HG03520 (cell line): ENCODE measurements around the gene EGFR.

Experiments
- ATAC-seq: cut with Tn5 transposase; IDR thresholded peaks from one replicate; pipeline ENCODE4 v1.9.1; 2021; ENCODE audit warnings: mild to moderate bottlenecking, moderate library complexity; ENCODE audit not compliant: unreplicated experiment

EGFR gene

DNA sequence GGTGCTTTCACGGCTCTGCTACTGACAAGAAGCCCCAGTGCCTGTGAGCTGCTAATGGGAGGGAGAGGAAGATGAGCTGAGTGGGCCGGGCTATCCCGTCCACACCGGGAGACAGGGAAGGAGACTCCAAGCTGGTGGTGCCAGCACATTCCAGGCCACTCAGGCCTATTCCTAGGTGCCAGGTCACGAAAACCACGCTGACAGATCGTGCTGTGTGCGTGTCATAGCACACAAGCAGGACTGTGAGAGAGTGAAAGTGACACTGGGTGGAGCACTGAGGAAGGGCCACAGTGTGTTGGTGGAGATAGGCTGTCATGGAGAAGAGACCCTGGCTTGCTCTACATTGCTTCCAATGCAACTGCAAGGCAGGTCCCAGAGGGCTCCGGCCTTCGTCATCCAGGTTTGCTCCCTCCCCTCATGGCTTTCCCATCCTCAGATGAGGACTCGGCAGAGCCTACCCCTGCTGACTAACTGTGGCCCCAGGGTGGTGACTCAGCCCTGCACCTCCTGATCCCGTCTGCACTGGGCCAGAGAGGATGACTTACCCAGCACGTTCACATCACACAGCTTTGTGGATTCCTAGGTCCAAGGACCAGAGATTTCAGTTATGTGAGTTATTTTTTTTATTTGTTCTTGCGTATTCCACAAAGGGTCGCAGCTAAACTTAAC is 167.3 kb downstream of the EGFR start:
- no peak for ATAC-seq

DNA sequence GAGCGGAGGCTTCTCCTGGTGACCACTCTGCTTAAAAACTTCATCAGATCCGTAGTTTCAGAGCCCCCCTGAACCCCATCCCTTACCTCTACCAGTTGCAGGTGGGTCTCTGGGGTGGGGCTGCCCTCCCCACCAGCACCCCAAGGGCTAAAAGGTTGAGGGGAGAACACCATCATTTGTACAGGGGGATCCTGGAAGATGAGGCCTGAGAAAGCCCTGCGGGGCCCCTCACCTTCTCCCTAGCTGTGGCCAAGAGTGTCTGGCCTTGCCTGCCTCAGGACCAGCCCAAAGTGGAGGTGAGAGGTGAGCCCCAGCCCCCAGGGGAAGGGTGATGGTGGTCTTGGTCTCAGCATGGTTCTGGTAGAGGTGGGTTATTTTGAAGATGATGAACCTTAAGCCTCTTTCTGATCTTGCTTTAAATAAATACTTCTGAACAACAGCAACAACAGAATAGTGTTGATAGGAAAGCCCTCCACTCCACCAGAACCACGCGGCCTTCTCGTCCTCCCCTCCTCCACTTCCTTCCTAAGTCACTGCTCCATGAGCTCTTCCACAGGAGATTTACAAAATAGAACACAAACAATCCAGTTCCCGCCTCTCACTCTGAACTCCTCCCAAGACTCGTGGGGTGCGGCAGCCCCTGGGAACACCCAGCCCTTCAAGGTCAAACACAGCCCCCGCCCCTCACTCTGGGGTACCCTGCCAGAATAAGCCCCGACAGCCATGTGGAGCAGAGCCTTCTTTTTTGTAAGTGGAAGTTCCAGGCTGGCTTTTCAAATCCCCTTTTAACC is 169.1 kb downstream of the EGFR start:
- no peak for ATAC-seq

DNA sequence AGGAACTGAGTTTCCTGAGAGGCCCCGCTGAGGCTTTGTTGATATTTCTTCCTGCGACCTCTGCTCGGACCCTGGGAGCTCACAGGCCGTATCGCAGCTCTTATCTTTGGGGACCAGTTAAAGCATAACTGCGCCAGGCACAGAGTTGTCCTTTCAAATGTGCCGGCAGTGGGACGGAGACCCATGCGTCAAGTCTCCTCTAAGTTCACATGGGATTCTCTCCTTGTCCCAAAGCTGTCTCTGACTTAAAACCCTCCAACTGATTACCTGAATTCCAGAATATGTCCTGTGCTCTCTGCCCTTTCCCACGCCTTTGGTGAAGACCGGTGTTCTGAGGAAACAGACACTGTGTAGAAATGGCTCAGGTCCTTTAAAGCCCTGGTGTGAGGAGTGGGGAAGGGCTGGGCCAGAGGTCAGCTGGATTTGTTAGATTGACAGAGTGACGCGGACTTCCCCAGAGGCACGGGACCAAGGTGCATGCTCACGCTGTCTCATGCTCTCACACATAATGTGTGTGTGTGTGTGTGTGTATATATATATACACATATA is 169.8 kb downstream of the EGFR start:
- no peak for ATAC-seq

DNA sequence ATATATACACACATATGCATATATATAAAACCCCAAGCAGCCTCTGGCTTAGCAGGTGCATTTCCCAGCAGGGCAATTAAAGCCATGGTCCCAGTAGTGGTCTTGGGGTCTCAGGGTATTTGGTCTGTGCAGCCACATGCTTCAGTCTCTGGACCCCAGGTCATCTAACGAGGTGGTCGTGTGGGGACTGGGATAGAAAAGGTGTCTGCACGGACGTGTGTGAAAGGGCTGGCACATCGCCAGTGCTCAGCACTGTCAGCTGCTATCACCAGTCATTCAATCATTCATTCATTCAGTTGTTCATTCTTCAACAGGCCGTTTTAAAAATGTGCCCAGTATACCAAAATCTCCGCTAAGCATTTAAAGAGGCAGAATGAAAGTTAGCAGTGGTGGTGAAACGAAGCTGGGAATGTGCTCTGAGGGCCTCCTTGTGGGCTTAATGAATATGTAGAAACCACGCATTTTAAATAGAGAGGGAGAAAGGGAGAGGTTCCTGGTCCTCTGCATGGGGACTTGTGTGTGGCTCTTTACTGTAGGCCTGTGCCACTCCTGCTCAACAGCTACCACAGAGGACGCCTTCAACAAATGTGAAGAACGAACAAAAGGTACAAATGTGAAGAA is 170.4 kb downstream of the EGFR start:
- no peak for ATAC-seq

DNA sequence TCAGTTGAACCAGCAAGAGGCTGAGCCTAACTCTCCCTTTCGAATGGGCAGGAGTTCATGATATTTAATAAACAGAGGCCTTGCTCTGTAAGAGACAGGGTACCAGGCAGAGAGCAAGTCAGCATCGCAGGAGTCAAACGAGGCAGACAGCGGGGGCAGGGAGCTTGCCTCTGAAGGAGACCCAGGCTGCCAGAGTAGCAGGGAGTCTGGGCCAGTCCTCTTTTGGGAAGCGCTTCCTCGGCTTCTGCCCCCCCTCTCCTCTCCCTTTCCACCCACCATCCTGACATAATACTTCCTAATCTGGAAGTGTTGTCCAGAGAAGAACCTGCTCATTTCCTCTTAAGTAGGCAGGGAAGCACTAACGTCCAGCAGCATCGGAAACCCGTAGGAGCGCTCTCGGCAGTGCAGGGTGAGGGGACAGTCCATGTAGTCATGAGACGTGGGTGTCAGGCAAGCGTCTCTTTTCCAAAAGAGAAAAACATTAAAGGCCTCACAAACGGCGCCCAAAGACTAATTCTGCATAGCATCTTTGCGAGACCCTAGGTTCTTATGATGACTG is 171.1 kb downstream of the EGFR start:
- ATAC-seq: no peak

DNA sequence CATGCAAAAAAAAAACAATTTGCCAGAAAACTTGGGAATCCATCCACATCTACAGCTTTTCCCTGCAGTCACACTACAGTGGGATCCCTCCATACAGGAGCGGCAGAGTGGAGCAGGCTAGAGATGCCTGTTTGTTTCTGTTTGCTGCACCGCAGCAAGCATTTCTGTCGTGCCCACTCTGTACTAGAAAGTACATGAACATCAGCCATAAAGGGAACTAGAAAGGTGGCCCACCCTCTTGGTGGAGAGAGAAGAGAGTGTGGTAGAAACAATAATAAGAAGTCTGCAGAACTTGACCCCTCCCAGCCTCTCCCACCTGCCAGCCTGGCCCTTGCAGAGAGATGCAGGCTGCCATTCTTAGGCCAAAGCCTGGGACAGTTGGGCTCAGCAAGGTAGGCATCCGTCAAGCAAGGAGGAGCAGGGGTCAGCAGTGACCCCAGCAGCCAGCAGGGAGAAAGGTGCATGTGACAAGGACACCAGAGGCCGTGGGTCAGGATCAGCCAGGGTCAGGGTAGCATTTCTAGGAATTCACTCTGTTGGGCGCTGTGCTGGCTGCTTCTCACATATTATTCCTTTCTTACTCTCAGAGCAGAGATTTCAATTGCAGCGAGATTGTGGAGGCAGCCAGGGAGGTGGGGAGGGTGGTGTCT is 171.8 kb downstream of the EGFR start:
- ATAC-seq: no peak

DNA sequence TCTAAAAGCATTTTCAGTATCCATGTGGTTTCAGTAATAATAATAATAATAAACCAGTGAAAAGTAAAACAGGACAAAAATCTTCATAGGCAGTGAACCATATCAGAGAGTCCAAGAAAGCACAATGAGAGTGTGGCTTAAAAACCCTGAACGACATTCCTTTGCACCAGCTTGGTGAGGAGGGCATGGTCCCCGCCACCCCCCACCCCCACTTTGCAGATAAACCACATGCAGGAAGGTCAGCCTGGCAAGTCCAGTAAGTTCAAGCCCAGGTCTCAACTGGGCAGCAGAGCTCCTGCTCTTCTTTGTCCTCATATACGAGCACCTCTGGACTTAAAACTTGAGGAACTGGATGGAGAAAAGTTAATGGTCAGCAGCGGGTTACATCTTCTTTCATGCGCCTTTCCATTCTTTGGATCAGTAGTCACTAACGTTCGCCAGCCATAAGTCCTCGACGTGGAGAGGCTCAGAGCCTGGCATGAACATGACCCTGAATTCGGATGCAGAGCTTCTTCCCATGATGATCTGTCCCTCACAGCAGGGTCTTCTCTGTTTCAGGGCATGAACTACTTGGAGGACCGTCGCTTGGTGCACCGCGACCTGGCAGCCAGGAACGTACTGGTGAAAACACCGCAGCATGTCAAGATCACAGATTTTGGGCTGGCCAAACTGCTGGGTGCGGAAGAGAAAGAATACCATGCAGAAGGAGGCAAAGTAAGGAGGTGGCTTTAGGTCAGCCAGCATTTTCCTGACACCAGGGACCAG is 172.5 kb downstream of the EGFR start:
- no peak for ATAC-seq

DNA sequence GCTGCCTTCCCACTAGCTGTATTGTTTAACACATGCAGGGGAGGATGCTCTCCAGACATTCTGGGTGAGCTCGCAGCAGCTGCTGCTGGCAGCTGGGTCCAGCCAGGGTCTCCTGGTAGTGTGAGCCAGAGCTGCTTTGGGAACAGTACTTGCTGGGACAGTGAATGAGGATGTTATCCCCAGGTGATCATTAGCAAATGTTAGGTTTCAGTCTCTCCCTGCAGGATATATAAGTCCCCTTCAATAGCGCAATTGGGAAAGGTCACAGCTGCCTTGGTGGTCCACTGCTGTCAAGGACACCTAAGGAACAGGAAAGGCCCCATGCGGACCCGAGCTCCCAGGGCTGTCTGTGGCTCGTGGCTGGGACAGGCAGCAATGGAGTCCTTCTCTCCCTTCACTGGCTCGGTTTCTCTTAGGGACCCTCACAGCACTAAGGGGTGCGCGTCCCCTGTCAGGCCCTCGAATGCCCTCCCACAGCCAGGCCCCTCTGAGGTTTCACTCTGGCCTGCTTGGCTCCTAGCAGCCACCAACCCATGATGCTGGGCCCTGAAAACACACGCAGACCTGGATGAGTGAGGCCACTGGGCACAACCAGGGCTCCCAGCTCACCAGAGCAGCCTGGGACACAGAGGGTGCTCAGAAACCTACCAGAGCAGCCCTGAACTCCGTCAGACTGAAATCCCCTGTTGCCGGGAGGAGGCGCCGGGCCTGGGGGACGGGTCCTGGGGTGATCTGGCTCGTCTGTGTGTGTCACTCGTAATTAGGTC is 173.3 kb downstream of the EGFR start:
- no peak for ATAC-seq

DNA sequence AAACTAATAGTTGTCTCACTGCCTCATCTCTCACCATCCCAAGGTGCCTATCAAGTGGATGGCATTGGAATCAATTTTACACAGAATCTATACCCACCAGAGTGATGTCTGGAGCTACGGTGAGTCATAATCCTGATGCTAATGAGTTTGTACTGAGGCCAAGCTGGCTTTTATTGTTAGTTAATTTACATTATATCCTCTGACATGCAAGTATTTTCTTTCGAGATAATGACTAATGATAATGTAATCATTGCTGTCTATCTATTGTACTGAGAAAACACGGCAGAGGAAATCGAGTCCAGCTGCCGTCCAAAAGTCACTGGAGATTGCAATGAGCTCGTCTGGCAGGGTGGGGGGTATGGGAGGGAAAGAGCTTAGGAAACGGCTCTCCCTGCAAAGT is 173.9 kb downstream of the EGFR start:
- no peak for ATAC-seq

DNA sequence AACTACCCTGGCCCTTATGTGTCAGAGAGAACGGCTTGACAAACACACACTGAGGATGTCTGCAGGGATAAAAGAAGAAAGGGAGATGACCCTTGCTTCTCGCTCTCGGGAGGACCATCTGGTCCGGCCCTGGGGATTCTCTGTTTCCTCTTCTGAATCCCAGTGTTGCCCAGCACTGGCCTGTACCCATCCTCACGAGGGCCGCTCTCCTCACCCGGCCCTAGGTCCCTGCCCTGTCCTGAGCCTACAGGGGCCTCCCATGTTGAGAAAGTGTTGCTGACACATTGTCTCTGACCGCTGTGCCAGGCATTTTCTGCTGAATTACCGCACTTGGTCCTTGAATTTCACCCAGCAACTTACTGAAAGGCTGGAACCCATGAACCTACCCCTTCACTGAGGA is 174.4 kb downstream of the EGFR start:
- ATAC-seq: no peak

DNA sequence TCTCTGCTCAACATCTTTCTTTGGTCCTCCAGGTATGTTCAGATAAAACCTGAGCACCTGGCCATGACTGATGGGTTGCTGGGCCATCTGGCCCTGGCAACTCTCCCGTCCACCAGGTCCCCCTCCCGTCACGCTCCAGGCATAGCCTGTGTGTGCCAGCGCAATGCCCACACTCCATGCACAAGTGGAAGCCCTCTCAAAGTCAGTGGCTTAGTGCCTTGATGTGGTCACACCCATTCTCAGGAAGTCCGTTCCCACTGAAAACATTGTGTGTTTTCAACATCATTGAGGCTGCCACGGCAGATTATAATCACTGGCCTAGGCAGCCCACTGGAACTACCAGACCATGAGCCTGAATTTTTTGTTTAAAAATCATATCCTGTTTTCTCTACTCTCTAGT is 175.7 kb downstream of the EGFR start:
- ATAC-seq: no peak

DNA sequence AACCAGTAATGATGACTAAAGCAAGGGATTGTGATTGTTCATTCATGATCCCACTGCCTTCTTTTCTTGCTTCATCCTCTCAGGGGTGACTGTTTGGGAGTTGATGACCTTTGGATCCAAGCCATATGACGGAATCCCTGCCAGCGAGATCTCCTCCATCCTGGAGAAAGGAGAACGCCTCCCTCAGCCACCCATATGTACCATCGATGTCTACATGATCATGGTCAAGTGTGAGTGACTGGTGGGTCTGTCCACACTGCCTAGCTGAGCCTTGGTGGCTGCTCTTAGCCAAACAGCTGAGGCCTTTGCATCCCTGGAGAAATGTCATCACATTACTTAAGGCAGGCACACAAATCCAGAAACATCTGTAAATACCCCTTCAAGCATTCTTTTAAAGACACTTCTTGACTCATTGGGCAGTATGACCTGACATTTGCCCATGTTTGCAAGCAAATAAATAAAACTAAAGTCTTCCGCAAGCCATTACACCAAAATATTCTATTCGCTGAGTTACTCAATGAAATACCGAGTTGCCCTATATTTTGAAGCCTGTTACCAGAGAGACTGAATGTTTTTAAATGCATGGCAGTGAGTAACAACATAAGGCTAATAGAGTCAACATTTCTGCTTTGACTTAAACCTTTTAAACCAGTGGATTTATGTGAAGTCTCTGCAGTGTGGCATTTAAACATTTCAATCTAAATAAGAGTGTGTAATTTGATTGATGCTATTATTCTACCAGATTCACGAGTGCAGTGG is 180.0 kb downstream of the EGFR start:
- ATAC-seq: no peak

DNA sequence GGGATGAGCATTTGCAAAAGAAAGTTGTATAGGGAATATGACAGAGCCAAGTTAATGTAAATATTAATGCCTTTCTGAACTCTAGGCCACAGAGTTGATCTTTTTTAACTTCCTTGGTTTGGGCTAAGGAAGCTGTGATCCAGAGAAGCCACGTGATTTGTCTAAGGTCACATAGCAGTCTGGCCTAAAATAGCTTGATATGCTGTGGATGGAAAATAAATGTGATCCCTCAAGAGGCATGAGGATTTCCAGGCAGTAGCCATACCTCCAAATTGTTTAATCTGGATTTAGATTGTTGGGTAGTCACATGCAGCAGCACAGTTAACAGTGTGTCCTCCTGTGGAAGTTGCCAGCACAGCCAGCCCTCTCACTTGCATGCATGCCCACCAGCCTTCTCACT is 180.6 kb downstream of the EGFR start:
- ATAC-seq: no peak

DNA sequence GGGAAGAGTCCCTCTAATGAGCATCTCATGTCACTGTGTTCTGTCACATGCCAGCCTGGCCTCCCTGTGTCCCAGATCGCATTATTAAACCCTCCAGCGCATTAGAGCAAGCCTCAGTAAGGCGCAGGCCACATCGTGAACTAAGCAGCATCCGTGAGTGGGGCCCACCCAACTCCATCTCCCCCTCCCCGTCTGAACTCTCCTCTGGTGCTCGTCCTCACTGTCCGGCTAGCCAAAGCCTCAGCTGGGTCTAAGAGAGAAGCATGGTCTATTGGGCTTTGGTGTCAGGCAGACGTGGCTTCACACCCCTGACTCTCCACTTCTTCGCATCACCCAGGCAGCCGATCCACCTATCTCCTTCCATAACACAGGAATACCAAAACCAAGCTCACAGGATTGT is 181.6 kb downstream of the EGFR start:
- no peak for ATAC-seq

DNA sequence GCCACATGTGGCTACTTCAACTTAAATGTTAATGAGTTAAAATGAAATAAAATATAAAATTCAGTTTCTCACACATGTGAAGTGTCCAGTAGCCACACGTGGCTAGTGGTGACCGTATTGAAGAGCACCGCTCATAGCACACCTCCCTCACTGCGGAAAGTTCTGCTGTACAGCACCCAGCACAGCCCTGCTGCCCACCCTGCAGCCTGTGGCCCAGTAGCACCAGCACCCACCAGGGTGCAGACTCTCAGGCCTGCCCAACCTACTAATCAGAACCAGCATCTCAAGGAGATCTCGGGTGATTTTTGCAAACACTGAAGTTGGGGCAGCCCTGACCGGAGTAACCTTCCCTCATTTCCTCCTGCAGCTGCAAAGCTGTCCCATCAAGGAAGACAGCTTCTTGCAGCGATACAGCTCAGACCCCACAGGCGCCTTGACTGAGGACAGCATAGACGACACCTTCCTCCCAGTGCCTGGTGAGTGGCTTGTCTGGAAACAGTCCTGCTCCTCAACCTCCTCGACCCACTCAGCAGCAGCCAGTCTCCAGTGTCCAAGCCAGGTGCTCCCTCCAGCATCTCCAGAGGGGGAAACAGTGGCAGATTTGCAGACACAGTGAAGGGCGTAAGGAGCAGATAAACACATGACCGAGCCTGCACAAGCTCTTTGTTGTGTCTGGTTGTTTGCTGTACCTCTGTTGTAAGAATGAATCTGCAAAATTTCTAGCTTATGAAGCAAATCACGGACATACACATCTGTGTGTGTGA is 183.5 kb downstream of the EGFR start:
- no peak for ATAC-seq

DNA sequence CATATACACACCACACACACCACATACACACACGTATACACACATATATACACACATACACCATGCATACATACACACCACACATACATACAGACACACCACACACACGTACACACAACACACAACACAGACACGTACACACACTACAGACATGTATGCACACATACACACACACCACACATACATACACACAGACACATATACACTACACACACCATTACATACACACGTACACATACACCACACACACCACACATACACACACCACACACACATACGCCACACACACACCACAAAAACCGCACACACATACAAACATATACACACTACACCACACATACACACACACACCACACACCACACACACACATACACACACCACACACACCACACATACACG is 184.5 kb downstream of the EGFR start:
- ATAC-seq: no peak

DNA sequence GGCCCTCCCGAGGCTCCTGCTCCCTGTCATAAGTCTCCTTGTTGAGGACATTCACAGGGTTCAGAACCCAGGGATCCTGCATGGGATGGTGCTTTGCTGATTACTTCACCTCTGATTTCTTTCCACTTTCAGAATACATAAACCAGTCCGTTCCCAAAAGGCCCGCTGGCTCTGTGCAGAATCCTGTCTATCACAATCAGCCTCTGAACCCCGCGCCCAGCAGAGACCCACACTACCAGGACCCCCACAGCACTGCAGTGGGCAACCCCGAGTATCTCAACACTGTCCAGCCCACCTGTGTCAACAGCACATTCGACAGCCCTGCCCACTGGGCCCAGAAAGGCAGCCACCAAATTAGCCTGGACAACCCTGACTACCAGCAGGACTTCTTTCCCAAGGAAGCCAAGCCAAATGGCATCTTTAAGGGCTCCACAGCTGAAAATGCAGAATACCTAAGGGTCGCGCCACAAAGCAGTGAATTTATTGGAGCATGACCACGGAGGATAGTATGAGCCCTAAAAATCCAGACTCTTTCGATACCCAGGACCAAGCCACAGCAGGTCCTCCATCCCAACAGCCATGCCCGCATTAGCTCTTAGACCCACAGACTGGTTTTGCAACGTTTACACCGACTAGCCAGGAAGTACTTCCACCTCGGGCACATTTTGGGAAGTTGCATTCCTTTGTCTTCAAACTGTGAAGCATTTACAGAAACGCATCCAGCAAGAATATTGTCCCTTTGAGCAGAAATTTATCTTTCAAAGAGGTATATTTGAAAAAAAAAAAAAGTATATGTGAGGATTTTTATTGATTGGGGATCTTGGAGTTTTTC is 186.5 kb downstream of the EGFR start:
- no peak for ATAC-seq
